ENCODE results near the gene ZNF516. TPM values are rescaled to one million over a fixed set of nuclear protein-coding genes. Genes with fewer than 3 reads are reported as not detected.

The ZNF516 gene
- total RNA-seq, 1 donor from 2014 or later: 53.5 TPM

- DNase-seq (ENCODE audit: low spot score) (no peak), ATAC-seq (no peak)
- intact Hi-C loops (cut with DNase I): no loop called here
Observed at GRCh38 chr18:76348267-76349066, 146.6 kb downstream of the ZNF516 start.

DNA sequence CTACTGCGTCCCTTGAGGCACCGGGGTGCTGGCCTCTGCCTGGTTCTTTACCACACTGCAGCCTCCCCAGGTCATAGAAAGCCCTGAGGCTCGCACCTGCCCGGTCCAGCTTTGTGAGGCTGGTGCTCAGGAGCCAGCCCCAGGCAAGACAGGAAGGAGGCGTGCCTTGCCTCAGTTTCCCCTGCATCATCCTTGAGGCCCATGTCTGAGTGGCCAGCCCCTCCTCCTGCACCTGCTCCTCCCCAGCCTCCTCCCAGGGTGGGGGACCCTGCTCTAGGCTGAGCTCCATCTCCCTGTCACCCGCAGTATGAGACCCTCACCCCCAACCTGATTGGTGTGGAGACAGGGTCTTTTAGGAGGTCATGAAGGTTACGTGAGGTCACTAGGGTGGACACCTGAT lies 147.7 kb downstream of the ZNF516 start:
- intact Hi-C loops (cut with DNase I): no loop called here
- no peak for DNase-seq (ENCODE audit: low spot score)
- no peak for ATAC-seq

DNA sequence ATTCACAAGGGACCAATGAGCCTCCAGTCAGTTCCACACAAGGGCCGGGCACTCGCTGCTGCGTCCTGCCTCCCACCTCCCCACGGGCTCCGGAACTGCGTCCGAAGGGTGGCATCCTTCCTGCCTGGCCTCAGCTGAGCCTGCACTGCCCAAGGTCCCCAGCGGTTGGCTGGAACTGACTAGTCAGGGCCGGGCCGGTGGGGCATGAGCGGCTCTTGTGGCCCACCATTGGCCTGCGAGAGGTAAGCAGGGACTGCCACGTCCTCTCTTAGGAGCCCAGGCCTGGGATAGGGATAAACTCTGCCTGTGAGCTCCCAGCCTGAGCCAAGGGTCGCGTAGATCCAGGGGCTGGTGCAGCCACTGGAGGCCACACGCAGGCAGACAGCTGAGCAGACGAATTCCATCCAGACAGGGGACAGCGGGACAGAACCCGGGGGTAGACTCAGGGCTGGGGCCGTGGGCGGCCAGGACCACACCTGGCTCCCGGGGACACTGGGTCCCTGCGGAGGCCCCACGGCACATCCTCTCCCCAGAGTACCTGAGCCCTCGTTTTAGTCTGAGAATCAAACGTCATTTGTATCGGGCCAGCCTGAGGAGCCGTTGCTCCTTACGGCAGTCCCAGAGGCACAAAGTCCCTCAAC lies 148.4 kb downstream of the ZNF516 start:
- no peak for ATAC-seq
- intact Hi-C loops (cut with DNase I): no loop called here
- DNase-seq (ENCODE audit: low spot score): no peak

- intact Hi-C loops (cut with DNase I): no loop called here
- DNase-seq (ENCODE audit: low spot score) (no peak), ATAC-seq (no peak)
Observed at GRCh38 chr18:76345901-76346300, 149.1 kb downstream of the ZNF516 start.

GRCh38 chr18:76343938-76344569 lies 151.0 kb downstream of the ZNF516 start:
- no peak for ATAC-seq

GRCh38 chr18:76340410-76340809 lies 154.6 kb downstream of the ZNF516 start:
- DNase-seq (ENCODE audit: low spot score) (no peak), ATAC-seq (no peak)
- intact Hi-C loops (cut with DNase I): no loop called here

More at GRCh38 chr18:76343938-76344569, 151.0 kb downstream of the ZNF516 start:
- no peak for DNase-seq (ENCODE audit: low spot score)
- intact Hi-C loops (cut with DNase I): no loop called here

GRCh38 chr18:76339246-76339620 lies 155.8 kb downstream of the ZNF516 start:
- ATAC-seq (no peak), DNase-seq (ENCODE audit: low spot score) (no peak)
- intact Hi-C loops (cut with DNase I): no loop called here

DNA sequence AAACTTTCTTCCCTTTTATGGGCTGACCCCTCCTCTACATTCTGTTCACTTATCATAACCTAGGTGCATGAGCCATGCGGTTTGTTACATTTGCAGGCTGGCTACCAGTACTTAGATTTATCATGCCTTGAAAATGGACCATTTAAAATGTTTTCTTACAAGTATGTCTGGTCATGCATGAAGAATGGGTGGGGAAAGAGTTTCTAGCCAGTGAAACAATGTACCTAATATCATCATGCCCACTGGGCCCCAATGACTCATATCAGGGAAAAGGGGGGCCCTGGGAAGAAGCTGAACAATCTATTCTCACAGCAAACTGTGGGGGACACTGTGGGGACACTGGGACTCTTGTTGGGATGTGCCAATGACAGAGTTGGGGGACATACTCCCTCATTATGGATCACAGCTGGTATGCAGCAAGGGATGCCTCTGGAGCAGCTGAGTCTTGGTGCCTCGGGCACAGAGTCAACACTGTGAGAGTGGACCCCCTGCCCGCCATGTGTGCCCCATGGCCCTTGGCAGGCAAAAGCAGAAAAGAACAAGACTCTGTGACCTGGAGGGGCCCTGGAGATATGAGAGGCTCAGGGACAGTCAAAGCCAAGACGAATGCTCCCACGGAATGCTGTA lies 156.3 kb downstream of the ZNF516 start:
- DNase-seq (ENCODE audit: low spot score) (no peak), ATAC-seq (no peak)
- intact Hi-C loops (cut with DNase I): no loop called here

DNA sequence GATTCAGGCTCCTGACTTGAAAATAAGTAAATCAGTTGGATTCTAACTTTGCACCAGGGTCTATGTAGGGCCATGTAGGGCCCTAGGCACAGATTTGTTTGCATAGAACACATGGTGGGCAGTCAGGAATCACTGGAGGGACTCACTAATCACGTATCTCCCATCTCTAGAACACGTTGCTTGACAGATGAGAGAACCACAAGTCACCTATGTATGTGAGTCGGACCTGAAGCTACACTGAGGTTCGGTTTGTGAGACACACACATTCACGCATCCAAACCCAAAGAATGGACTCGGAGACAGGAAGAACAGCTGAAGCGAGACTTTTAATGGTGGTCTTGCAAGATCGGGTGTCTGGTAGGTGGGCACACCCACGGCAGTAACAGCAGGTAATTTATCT lies 157.0 kb downstream of the ZNF516 start:
- intact Hi-C loops (cut with DNase I): no loop called here
- DNase-seq (ENCODE audit: low spot score): no peak
- ATAC-seq: no peak

GRCh38 chr18:76335859-76336640 lies 159.0 kb downstream of the ZNF516 start:
- ATAC-seq: no peak
- intact Hi-C loops (cut with DNase I): no loop called here

GRCh38 chr18:76328140-76328539 lies 166.9 kb downstream of the ZNF516 start:
- intact Hi-C loops (cut with DNase I): no loop called here
- ATAC-seq: peak; percentile 88
- DNase-seq (ENCODE audit: low spot score): no peak

More at GRCh38 chr18:76335859-76336640, 159.0 kb downstream of the ZNF516 start:
- no peak for DNase-seq (ENCODE audit: low spot score)

- no peak for DNase-seq (ENCODE audit: low spot score)
- no peak for ATAC-seq
- intact Hi-C loops (cut with DNase I): no loop called here
Observed at GRCh38 chr18:76323891-76324290, 171.2 kb downstream of the ZNF516 start.

GRCh38 chr18:76322686-76323085 lies 172.4 kb downstream of the ZNF516 start:
- DNase-seq (ENCODE audit: low spot score) (no peak), ATAC-seq (no peak)
- intact Hi-C loops (cut with DNase I): no loop called here

- no peak for ATAC-seq
- intact Hi-C loops (cut with DNase I): no loop called here
- no peak for DNase-seq (ENCODE audit: low spot score)
Observed at GRCh38 chr18:76319366-76319765, 175.7 kb downstream of the ZNF516 start.

- ATAC-seq: no peak
Observed at GRCh38 chr18:76318607-76319006, 176.4 kb downstream of the ZNF516 start.

GRCh38 chr18:76317136-76317535 lies 177.9 kb downstream of the ZNF516 start:
- DNase-seq (ENCODE audit: low spot score) (no peak), ATAC-seq (no peak)
- intact Hi-C loops (cut with DNase I): no loop called here

More at GRCh38 chr18:76318607-76319006, 176.4 kb downstream of the ZNF516 start:
- intact Hi-C loops (cut with DNase I): no loop called here
- DNase-seq (ENCODE audit: low spot score): no peak

DNA sequence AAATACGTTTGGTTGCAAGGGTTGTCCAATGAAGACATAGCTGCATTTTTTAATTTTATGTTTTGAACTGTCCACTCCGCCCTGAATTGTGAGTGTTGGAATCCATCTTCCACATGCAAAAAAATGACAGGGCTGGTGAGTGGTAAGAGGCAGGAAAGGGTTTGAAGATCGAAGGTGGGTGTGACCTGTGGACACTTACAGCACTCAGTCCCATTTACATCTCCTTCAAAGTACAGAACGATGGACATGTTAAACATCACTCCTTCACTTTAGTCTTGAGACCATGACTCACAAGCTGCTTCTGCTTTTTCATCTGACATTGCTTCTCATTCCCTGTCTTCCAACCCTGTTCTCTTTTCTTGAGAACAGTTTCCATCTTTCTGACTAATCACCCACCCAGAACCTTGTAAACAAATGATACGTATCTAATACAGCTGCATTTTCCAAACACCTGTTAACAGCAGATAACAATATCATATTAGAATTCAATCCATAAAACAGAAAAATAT lies 179.3 kb downstream of the ZNF516 start:
- intact Hi-C loops (cut with DNase I): no loop called here
- ATAC-seq (no peak), DNase-seq (ENCODE audit: low spot score) (no peak)

GRCh38 chr18:76314496-76314895 lies 180.5 kb downstream of the ZNF516 start:
- ATAC-seq (no peak), DNase-seq (ENCODE audit: low spot score) (no peak)
- intact Hi-C loops (cut with DNase I): no loop called here

- intact Hi-C loops (cut with DNase I): no loop called here
- DNase-seq (ENCODE audit: low spot score) (no peak), ATAC-seq (no peak)
Observed at GRCh38 chr18:76314015-76314414, 181.0 kb downstream of the ZNF516 start.

Data from sciatic nerve (tissue), 2 donors.